H1 (cell line): ENCODE results near the gene FAM83C. TPM values are rescaled to one million over a fixed set of nuclear protein-coding genes. Genes with fewer than 3 reads are reported as not detected.

Source experiments
- BCL11A ChIP-seq, 2 experiments: IDR thresholded peaks; one replicate each; pipeline ENCODE4 v1.6.1; 2011; ENCODE audit warnings: low read depth in 2 of 2, low read length in 2 of 2, mild to moderate bottlenecking in 2 of 2
- CEBPB ChIP-seq: IDR thresholded peaks from 2 replicates; pipeline ENCODE4 v1.6.1; 2012; ENCODE audit warnings: low read depth, low read length
- CHD1 ChIP-seq: IDR thresholded peaks from 2 replicates; pipeline ENCODE4 v1.6.1; 2012; ENCODE audit warnings: low read depth, low read length, improper control_type of control experiment
- CHD7 ChIP-seq: fragments of 300-600 bp; sonication (generic); IDR thresholded peaks from 2 replicates; pipeline ENCODE4 v1.7.1; 2012; ENCODE audit warnings: low read length, moderate library complexity, mild to moderate bottlenecking, inconsistent platforms; ENCODE audit not compliant: insufficient replicate concordance
- EGR1 ChIP-seq: IDR thresholded peaks from 2 replicates; pipeline ENCODE4 v1.6.1; 2011; ENCODE audit warnings: low read depth, low read length, borderline replicate concordance
- JUN ChIP-seq: IDR thresholded peaks from 2 replicates; pipeline ENCODE4 v1.6.1; 2011; ENCODE audit warnings: low read depth, mild to moderate bottlenecking, improper control_type of control experiment, low read length
- KDM4A ChIP-seq: IDR thresholded peaks from one replicate; pipeline ENCODE4 v1.7.1; 2012; ENCODE audit warnings: low read depth, mild to moderate bottlenecking, moderate library complexity, low read length, inconsistent platforms; ENCODE audit not compliant: severe bottlenecking
- NANOG ChIP-seq: IDR thresholded peaks from 2 replicates; pipeline ENCODE4 v1.6.1; 2011; ENCODE audit warnings: low read length, low read depth, mild to moderate bottlenecking, inconsistent platforms; ENCODE audit not compliant: insufficient read depth, poor library complexity, severe bottlenecking
- RBBP5 ChIP-seq: IDR thresholded peaks from 2 replicates; pipeline ENCODE4 v1.7.1; 2012; ENCODE audit warnings: low read depth, mild to moderate bottlenecking, inconsistent platforms, low read length, moderate library complexity, borderline replicate concordance
- TAF1 ChIP-seq: IDR thresholded peaks from 2 replicates; pipeline ENCODE4 v1.6.1; 2011; ENCODE audit warnings: mild to moderate bottlenecking, low read depth, low read length
- polyA plus RNA-seq, 7 experiments: library from polyadenylated mRNA; depleted of rRNA in 3 of 7; stranded (reverse) in 5 of 7; unstranded in 2 of 7; fragments of >200 nt in 5 of 7; fragments of 200-250 nt in 2 of 7; gene quantifications; 1 replicate in 5 of 7; 2 replicates in 1 of 7; 4 replicates in 1 of 7; pipeline versions ENCODE4 v1.2.1 to v1.2.3, GENCODE V29; 2011 to 2013; ENCODE audit warnings: missing spikeins in 2 of 7, mixed read lengths in 2 of 7
- total RNA-seq: library from RNA; stranded (reverse); fragmentation: NEBNext Ultra II Directional; extraction: Animal tissue kit (Norgen Biotek cat#: 25700); gene quantifications from 2 replicates; pipeline ENCODE4 v1.2.1, GENCODE V29; 2021

Gene FAM83C
- total and polyA plus RNA-seq, 2 of the 8 experiments (the other 6 are each of a cell fraction or from before 2014, with no cell fraction given) = not detected

GRCh38 chr20:35248641-35249475 is 43.4 kb downstream of the FAM83C start (continued):
- no peak for TF ChIP-seq CHD7
- TF ChIP-seq CHD1 = no peak
- no peak for TF ChIP-seq TAF1
- no peak for TF ChIP-seq KDM4A
- no peak for TF ChIP-seq RBBP5
- TF ChIP-seq BCL11A (IDR thresholded peaks at IDR 0.05; ENCODE audit: low read depth in 2 of 2, low read length in 2 of 2) = no peak
- TF ChIP-seq CEBPB = no peak
- no peak for TF ChIP-seq EGR1
- no peak for TF ChIP-seq JUN
- TF ChIP-seq NANOG = no peak
